Liver (tissue), 9 donors: ENCODE data around the gene SURF6. TPM values are rescaled to one million over a fixed set of nuclear protein-coding genes. Genes with fewer than 3 reads are reported as not detected.

Experiments used
- DNase-seq: peaks from one replicate; pipeline ENCODE4 v3.0.0-alpha.2; 2017; ENCODE audit warnings: low spot score
- H3K27ac ChIP-seq, 2 donors: one replicate each; pipeline ENCODE4 v1.7.0; 2013; ENCODE audit warnings: inconsistent platforms in 2 of 2, low read length in 2 of 2, control low read depth in 1 of 2, low read depth in 1 of 2, mild to moderate bottlenecking in 1 of 2
- H3K27me3 ChIP-seq, 4 donors: one replicate each; pipeline versions ENCODE4 v1.6.1 to v1.7.0; 2013; ENCODE audit warnings: low read length in 3 of 4, inconsistent platforms in 1 of 4, mild to moderate bottlenecking in 1 of 4, moderate library complexity in 1 of 4; ENCODE audit not compliant: control insufficient read depth in 4 of 4, insufficient read depth in 4 of 4
- H3K36me3 ChIP-seq, 4 donors: one replicate each; pipeline versions ENCODE4 v1.6.1 to v1.7.0; 2013; ENCODE audit warnings: low read length in 3 of 4, mild to moderate bottlenecking in 3 of 4, low read depth in 1 of 4, moderate library complexity in 1 of 4; ENCODE audit not compliant: control insufficient read depth in 4 of 4, insufficient read depth in 3 of 4
- H3K4me1 ChIP-seq, 4 donors: one replicate each; pipeline versions ENCODE4 v1.6.1 to v1.7.0; 2013; ENCODE audit warnings: low read length in 3 of 4, mild to moderate bottlenecking in 3 of 4, moderate library complexity in 1 of 4; ENCODE audit not compliant: control insufficient read depth in 4 of 4, insufficient read depth in 4 of 4
- H3K4me3 ChIP-seq, 3 donors: one replicate each; pipeline versions ENCODE4 v1.6.1 to v1.7.0; 2013; ENCODE audit warnings: low read length in 3 of 3, control low read depth in 1 of 3, low read depth in 1 of 3, mild to moderate bottlenecking in 1 of 3
- H3K9ac ChIP-seq, 2 donors: one replicate each; pipeline ENCODE4 v1.7.0; 2013; ENCODE audit warnings: low read length in 2 of 2, mild to moderate bottlenecking in 2 of 2, moderate library complexity in 2 of 2, control low read depth in 1 of 2, low read depth in 1 of 2
- H3K9me3 ChIP-seq, 4 donors: one replicate each; pipeline versions ENCODE4 v1.6.1 to v1.7.0; 2013; ENCODE audit warnings: low read length in 3 of 4; ENCODE audit not compliant: control insufficient read depth in 4 of 4
- ATF3 ChIP-seq: IDR thresholded peaks from 2 replicates; pipeline ENCODE4 v1.6.1; 2016; ENCODE audit warnings: antibody characterized with exemption
- CTCF ChIP-seq: fragments of 150-350 bp; IDR thresholded peaks from 2 replicates; pipeline ENCODE4 v1.5.1; 2017; ENCODE audit warnings: improper control_type of control experiment, low read depth, low read length; ENCODE audit not compliant: missing input control
- EGR1 ChIP-seq, 2 donors: IDR thresholded peaks; 2 replicates each; pipeline ENCODE4 v1.6.1; 2016 to 2018; ENCODE audit warnings: antibody characterized with exemption in 2 of 2, low read depth in 2 of 2
- FOXA1 ChIP-seq: IDR thresholded peaks from 2 replicates; pipeline ENCODE4 v1.6.1; 2016; ENCODE audit warnings: antibody characterized with exemption
- FOXA2 ChIP-seq: IDR thresholded peaks from 2 replicates; pipeline ENCODE4 v1.6.1; 2016; ENCODE audit warnings: antibody characterized with exemption
- GABPA ChIP-seq, 2 donors: IDR thresholded peaks in 1 of 2; conservative IDR thresholded peaks in 1 of 2; 2 replicates each; pipeline ENCODE4 v1.6.1; 2016; ENCODE audit warnings: antibody characterized with exemption in 2 of 2, mild to moderate bottlenecking in 1 of 2, moderate library complexity in 1 of 2
- HNF4A ChIP-seq, 2 donors: conservative IDR thresholded peaks; 2 replicates each; pipeline ENCODE4 v1.6.1; 2016; ENCODE audit warnings: antibody characterized with exemption in 2 of 2, mild to moderate bottlenecking in 2 of 2
- HNF4G ChIP-seq: IDR thresholded peaks from 2 replicates; pipeline ENCODE4 v1.6.1; 2016; ENCODE audit warnings: antibody characterized with exemption
- JUND ChIP-seq, 2 donors: IDR thresholded peaks; 2 replicates each; pipeline ENCODE4 v1.6.1; 2016; ENCODE audit warnings: antibody characterized with exemption in 2 of 2
- MAX ChIP-seq: IDR thresholded peaks from 2 replicates; pipeline ENCODE4 v1.6.1; 2016; ENCODE audit warnings: antibody characterized with exemption
- NR2F2 ChIP-seq: IDR thresholded peaks from 2 replicates; pipeline ENCODE4 v1.6.1; 2016; ENCODE audit warnings: antibody characterized with exemption
- RAD21 ChIP-seq, 2 donors: IDR thresholded peaks; 2 replicates each; pipeline ENCODE4 v1.6.1; 2016; ENCODE audit warnings: antibody characterized with exemption in 2 of 2, mild to moderate bottlenecking in 2 of 2
- REST ChIP-seq: IDR thresholded peaks from 2 replicates; pipeline ENCODE4 v1.6.1; 2016; ENCODE audit warnings: antibody characterized with exemption, mild to moderate bottlenecking
- RXRA ChIP-seq, 2 donors: IDR thresholded peaks; 2 replicates each; pipeline ENCODE4 v1.6.1; 2017 to 2018; ENCODE audit warnings: antibody characterized with exemption in 2 of 2, mild to moderate bottlenecking in 1 of 2
- SP1 ChIP-seq: IDR thresholded peaks from 2 replicates; pipeline ENCODE4 v1.6.1; 2018; ENCODE audit warnings: antibody characterized with exemption, mild to moderate bottlenecking
- TAF1 ChIP-seq: conservative IDR thresholded peaks from 2 replicates; pipeline ENCODE4 v1.6.1; 2016; ENCODE audit warnings: antibody characterized with exemption, mild to moderate bottlenecking
- YY1 ChIP-seq: IDR thresholded peaks from 2 replicates; pipeline ENCODE4 v1.6.1; 2016; ENCODE audit warnings: antibody characterized with exemption, mild to moderate bottlenecking
- ZBTB33 ChIP-seq: IDR thresholded peaks from 2 replicates; pipeline ENCODE4 v1.6.1; 2016; ENCODE audit warnings: antibody characterized with exemption
- WGBS: extraction: QIAGEN DNeasy Blood & Tissue Kit; methylation state at CpG from one replicate; pipeline ENCODE4 v1.1.7; 2013; 5-methylcytosine and 5-hydroxymethylcytosine counted together
- polyA plus RNA-seq, 2 donors: library from polyadenylated mRNA; stranded (reverse) in 1 of 2; unstranded in 1 of 2; fragments of 200-250 nt in 1 of 2; fragments of >200 nt in 1 of 2; fragmentation: Nextera tagmentation in 1 of 2; extraction: Ambion mirVana in 1 of 2; gene quantifications; one replicate each; pipeline versions ENCODE4 v1.2.1 to v1.2.3, GENCODE V29; 2013 to 2015
- total RNA-seq, 2 donors: library from RNA; depleted of rRNA; stranded (reverse); fragments of >200 nt; gene quantifications; one replicate each; pipeline ENCODE4 v1.2.3, GENCODE V29; 2014
- donor health status: healthy.
- donor health status: healthy.
- donor health status: healthy.
- donor health status: healthy.
- donor health status: healthy.

Gene SURF6
- total and polyA plus RNA-seq, 4 donors, result 4.1 to 12.9 (median 7.2) TPM

- TF ChIP-seq ZBTB33 (no peak), MAX (no peak), JUND (IDR thresholded peaks at IDR 0.05) (no peak), HNF4G (no peak)
These were observed 20.0 kb downstream of the SURF6 start (continued) for GRCh38 chr9:133315997-133316396.

- Histone ChIP-seq H3K27ac (no peak overlapping the region), H3K9ac (no peak overlapping the region), H3K4me3 (no peak overlapping the region), H3K9me3 (no peaks in the 10 kb centered on the region), H3K27me3 (no peaks in the 10 kb centered on the region), H3K4me1 (no peaks in the 10 kb centered on the region), H3K36me3 (no peaks in the 10 kb centered on the region)
- 78% methylated on average over 6 of the region's 6 CpGs for WGBS
- no peak for DNase-seq
- TF ChIP-seq JUND (IDR thresholded peaks at IDR 0.05) (no peak), SP1 (no peak), HNF4G (no peak), TAF1 (no peak), HNF4A (conservative IDR thresholded peaks at IDR 0.05) (no peak), FOXA2 (no peak), RAD21 (IDR thresholded peaks at IDR 0.05) (no peak), NR2F2 (no peak), REST (no peak), YY1 (no peak)
These were observed 26.4 kb downstream of the SURF6 start for GRCh38 chr9:133309608-133310007.

GRCh38 chr9:133307301-133307700, 28.7 kb downstream of the SURF6 start:
- H3K9me3 ChIP-seq, result no peaks in the 10 kb centered on the region
- no peaks in the 10 kb centered on the region for H3K4me1 ChIP-seq
- DNase-seq, result no peak
- H3K27ac ChIP-seq, result no peak overlapping the region
- TF ChIP-seq TAF1, result no peak
- no peak for TF ChIP-seq CTCF
- no peak for TF ChIP-seq MAX
- TF ChIP-seq HNF4G, result no peak
- TF ChIP-seq ZBTB33, result no peak
- TF ChIP-seq NR2F2, result no peak
- no peak for TF ChIP-seq RXRA (IDR thresholded peaks at IDR 0.05)
- no peak for TF ChIP-seq YY1
- no peak for TF ChIP-seq FOXA1
- TF ChIP-seq SP1, result no peak
- no peak for TF ChIP-seq GABPA (IDR thresholded peaks at IDR 0.05 in 1 of 2, conservative IDR thresholded peaks at IDR 0.05 in 1 of 2)
- no peak for TF ChIP-seq JUND (IDR thresholded peaks at IDR 0.05)
- no peak for TF ChIP-seq HNF4A (conservative IDR thresholded peaks at IDR 0.05)
- no peak for TF ChIP-seq RAD21 (IDR thresholded peaks at IDR 0.05)
- no peak for TF ChIP-seq ATF3
- TF ChIP-seq EGR1 (IDR thresholded peaks at IDR 0.05; ENCODE audit: low read depth in 2 of 2), result no peak
- WGBS, result 74% methylated on average over 16 of the region's 16 CpGs
- H3K36me3 ChIP-seq, result no peaks in the 10 kb centered on the region
- no peak overlapping the region for H3K9ac ChIP-seq
- H3K4me3 ChIP-seq, result no peak overlapping the region
- H3K27me3 ChIP-seq, result no peaks in the 10 kb centered on the region
